ENCODE measurements around the gene DDX11.
"Not testable (repeated sequence)": the region's sequence is repeated elsewhere in the genome, so short reads cannot be mapped to it uniquely, and the experiment has no call there.

Gene DDX11

GRCh38 chr12:31041033-31041564, 32.6 kb upstream of the DDX11 start:
- H3F3A ChIP-seq (ENCODE audit: insufficient read depth, low read length): no peaks in the 10 kb centered on the region
- no peaks in the 10 kb centered on the region for H3K4me1 ChIP-seq (ENCODE audit: low read length)
- TF ChIP-seq, protein P1, sequence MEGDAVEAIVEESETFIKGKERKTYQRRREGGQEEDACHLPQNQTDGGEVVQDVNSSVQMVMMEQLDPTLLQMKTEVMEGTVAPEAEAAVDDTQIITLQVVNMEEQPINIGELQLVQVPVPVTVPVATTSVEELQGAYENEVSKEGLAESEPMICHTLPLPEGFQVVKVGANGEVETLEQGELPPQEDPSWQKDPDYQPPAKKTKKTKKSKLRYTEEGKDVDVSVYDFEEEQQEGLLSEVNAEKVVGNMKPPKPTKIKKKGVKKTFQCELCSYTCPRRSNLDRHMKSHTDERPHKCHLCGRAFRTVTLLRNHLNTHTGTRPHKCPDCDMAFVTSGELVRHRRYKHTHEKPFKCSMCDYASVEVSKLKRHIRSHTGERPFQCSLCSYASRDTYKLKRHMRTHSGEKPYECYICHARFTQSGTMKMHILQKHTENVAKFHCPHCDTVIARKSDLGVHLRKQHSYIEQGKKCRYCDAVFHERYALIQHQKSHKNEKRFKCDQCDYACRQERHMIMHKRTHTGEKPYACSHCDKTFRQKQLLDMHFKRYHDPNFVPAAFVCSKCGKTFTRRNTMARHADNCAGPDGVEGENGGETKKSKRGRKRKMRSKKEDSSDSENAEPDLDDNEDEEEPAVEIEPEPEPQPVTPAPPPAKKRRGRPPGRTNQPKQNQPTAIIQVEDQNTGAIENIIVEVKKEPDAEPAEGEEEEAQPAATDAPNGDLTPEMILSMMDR (IDR thresholded peaks at IDR 0.05; ENCODE audit: low read length): no peak
- TF ChIP-seq EZH2 (optimal IDR thresholded peaks at IDR 0.05; ENCODE audit: low read depth, low read length) (no peak), EZH2phosphoT487 (IDR thresholded peaks at IDR 0.05; ENCODE audit: low read length) (no peak)
- H2AFZ ChIP-seq (ENCODE audit: low read length): no peak overlapping the region
- H3K27me3 ChIP-seq (replicated peaks; ENCODE audit: insufficient read depth, low read length): no peaks in the 10 kb centered on the region
- DNase-seq: no peak
- no peak overlapping the region for H3K27ac ChIP-seq (ENCODE audit: low read length)
- no peak overlapping the region for H3K9ac ChIP-seq (ENCODE audit: low read length)
- H3K9me2 ChIP-seq (replicated peaks; ENCODE audit: insufficient read depth, low read length): no peaks in the 10 kb centered on the region
- no peaks in the 10 kb centered on the region for H3K36me3 ChIP-seq (replicated peaks; ENCODE audit: insufficient read depth, low read length)
- H3K4me2 ChIP-seq (ENCODE audit: low read depth, low read length): no peak overlapping the region
- no peaks in the 10 kb centered on the region for H3K79me2 ChIP-seq (ENCODE audit: low read length)
- H3K9me3 ChIP-seq (replicated peaks; ENCODE audit: insufficient read depth, low read length): no peaks in the 10 kb centered on the region
- H4K20me1 ChIP-seq (ENCODE audit: insufficient read depth, low read length): no peaks in the 10 kb centered on the region
- no peak overlapping the region for H3K4me3 ChIP-seq (ENCODE audit: low read length)

DNA sequence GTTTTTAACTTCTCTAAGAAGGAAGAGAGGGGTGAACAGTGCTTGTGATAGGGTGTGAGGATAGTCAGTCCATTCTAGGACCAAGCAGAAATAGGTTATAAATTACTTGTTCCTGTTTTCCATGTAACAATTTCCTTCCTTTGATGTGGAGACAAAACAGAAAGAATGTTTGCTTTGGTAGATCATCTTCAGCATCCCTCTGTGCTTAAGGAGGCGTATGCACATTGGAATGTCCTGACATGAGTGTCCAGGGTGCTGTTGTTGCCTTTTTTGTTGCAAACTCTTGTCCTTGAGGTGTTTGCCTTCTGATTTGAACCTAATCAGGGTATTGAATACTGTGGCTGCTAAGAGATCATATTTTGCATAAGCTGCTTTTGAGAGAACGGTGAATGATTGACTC, 23.5 kb upstream of the DDX11 start:
- DNase-seq; H3K27me3 ChIP-seq (replicated peaks; ENCODE audit: insufficient read depth, low read length); H3K4me1 ChIP-seq (ENCODE audit: low read length); H3K4me2 ChIP-seq (ENCODE audit: low read depth, low read length); H3F3A ChIP-seq (ENCODE audit: insufficient read depth, low read length); H3K9me3 ChIP-seq (replicated peaks; ENCODE audit: insufficient read depth, low read length); H3K79me2 ChIP-seq (ENCODE audit: low read length); H3K27ac ChIP-seq (ENCODE audit: low read length); H3K4me3 ChIP-seq (ENCODE audit: low read length); H3K9me2 ChIP-seq (replicated peaks; ENCODE audit: insufficient read depth, low read length); H3K36me3 ChIP-seq (replicated peaks; ENCODE audit: insufficient read depth, low read length); H4K20me1 ChIP-seq (ENCODE audit: insufficient read depth, low read length); H2AFZ ChIP-seq (ENCODE audit: low read length); H3K9ac ChIP-seq (ENCODE audit: low read length): not testable (repeated sequence)

DNA sequence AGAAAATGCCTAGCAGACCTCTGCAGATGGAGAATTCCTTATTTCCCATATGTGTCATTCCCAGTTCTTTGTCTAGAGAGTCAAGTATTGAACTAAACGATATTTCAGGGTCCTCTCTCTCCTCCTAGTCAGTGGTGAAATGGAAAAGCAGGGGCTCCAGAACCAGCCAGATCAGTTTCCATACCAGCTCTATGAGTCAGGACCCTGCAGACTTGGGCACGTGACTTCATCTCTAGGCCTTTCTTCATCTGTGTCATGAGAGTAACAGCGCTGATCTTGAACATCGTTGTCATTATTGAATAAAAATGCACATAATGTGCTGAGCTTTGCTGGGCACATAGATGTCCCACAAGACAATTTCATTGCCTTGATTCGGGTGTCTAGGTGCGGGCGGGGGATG, 23.1 kb upstream of the DDX11 start:
- H3K9me3 ChIP-seq (replicated peaks; ENCODE audit: insufficient read depth, low read length); H3K4me3 ChIP-seq (ENCODE audit: low read length); H3K9ac ChIP-seq (ENCODE audit: low read length); H3K36me3 ChIP-seq (replicated peaks; ENCODE audit: insufficient read depth, low read length); H3K27me3 ChIP-seq (replicated peaks; ENCODE audit: insufficient read depth, low read length); H3K9me2 ChIP-seq (replicated peaks; ENCODE audit: insufficient read depth, low read length); H3K4me1 ChIP-seq (ENCODE audit: low read length); H3K4me2 ChIP-seq (ENCODE audit: low read depth, low read length); H3F3A ChIP-seq (ENCODE audit: insufficient read depth, low read length); H3K79me2 ChIP-seq (ENCODE audit: low read length); H3K27ac ChIP-seq (ENCODE audit: low read length); DNase-seq; H2AFZ ChIP-seq (ENCODE audit: low read length); H4K20me1 ChIP-seq (ENCODE audit: insufficient read depth, low read length): not testable (repeated sequence)

GRCh38 chr12:31051692-31052091, 22.0 kb upstream of the DDX11 start:
- not testable (repeated sequence) for H3K4me2 ChIP-seq (ENCODE audit: low read depth, low read length); H3K4me1 ChIP-seq (ENCODE audit: low read length); DNase-seq; H3K9ac ChIP-seq (ENCODE audit: low read length); H3K9me2 ChIP-seq (replicated peaks; ENCODE audit: insufficient read depth, low read length); H2AFZ ChIP-seq (ENCODE audit: low read length); H3K27me3 ChIP-seq (replicated peaks; ENCODE audit: insufficient read depth, low read length); H3K36me3 ChIP-seq (replicated peaks; ENCODE audit: insufficient read depth, low read length); H4K20me1 ChIP-seq (ENCODE audit: insufficient read depth, low read length); H3K9me3 ChIP-seq (replicated peaks; ENCODE audit: insufficient read depth, low read length); H3K79me2 ChIP-seq (ENCODE audit: low read length); H3F3A ChIP-seq (ENCODE audit: insufficient read depth, low read length); H3K27ac ChIP-seq (ENCODE audit: low read length); H3K4me3 ChIP-seq (ENCODE audit: low read length)

- not testable (repeated sequence) for H3K79me2 ChIP-seq (ENCODE audit: low read length); DNase-seq; H3K4me3 ChIP-seq (ENCODE audit: low read length); H3K9ac ChIP-seq (ENCODE audit: low read length); H3K9me3 ChIP-seq (replicated peaks; ENCODE audit: insufficient read depth, low read length); H4K20me1 ChIP-seq (ENCODE audit: insufficient read depth, low read length); H3K27ac ChIP-seq (ENCODE audit: low read length); H3F3A ChIP-seq (ENCODE audit: insufficient read depth, low read length); H3K36me3 ChIP-seq (replicated peaks; ENCODE audit: insufficient read depth, low read length); H3K4me1 ChIP-seq (ENCODE audit: low read length); H2AFZ ChIP-seq (ENCODE audit: low read length); H3K27me3 ChIP-seq (replicated peaks; ENCODE audit: insufficient read depth, low read length); H3K4me2 ChIP-seq (ENCODE audit: low read depth, low read length); H3K9me2 ChIP-seq (replicated peaks; ENCODE audit: insufficient read depth, low read length)
Measured at GRCh38 chr12:31052121-31052520, 21.5 kb upstream of the DDX11 start.

- H3K4me2 ChIP-seq (ENCODE audit: low read depth, low read length); H4K20me1 ChIP-seq (ENCODE audit: insufficient read depth, low read length); H3K79me2 ChIP-seq (ENCODE audit: low read length); H3K27me3 ChIP-seq (replicated peaks; ENCODE audit: insufficient read depth, low read length); H3K9me3 ChIP-seq (replicated peaks; ENCODE audit: insufficient read depth, low read length); H3K36me3 ChIP-seq (replicated peaks; ENCODE audit: insufficient read depth, low read length); H3F3A ChIP-seq (ENCODE audit: insufficient read depth, low read length); H3K4me1 ChIP-seq (ENCODE audit: low read length); H3K4me3 ChIP-seq (ENCODE audit: low read length); H3K27ac ChIP-seq (ENCODE audit: low read length); H2AFZ ChIP-seq (ENCODE audit: low read length); DNase-seq; H3K9ac ChIP-seq (ENCODE audit: low read length); H3K9me2 ChIP-seq (replicated peaks; ENCODE audit: insufficient read depth, low read length): not testable (repeated sequence)
Measured at GRCh38 chr12:31052666-31053439, 20.8 kb upstream of the DDX11 start.

All from MM.1S (cell line).